ENCODE results near the gene TBC1D3I. TPM values are rescaled to one million over a fixed set of nuclear protein-coding genes. Genes with fewer than 3 reads are reported as not detected.
"Not testable (repeated sequence)": the region's sequence is repeated elsewhere in the genome, so short reads cannot be mapped to it uniquely, and the experiment has no call there.

Gene TBC1D3I
- 5.8 TPM for total RNA-seq (ENCODE audit: insufficient read depth, low replicate concordance)

- DNase-seq (ENCODE audit: low spot score), result not testable (repeated sequence)
Measured at GRCh38 chr17:36264470-36264869, at the start of gene TBC1D3I. TSS of gene TBC1D3I (minus strand) at chr17:36264570. CDS start at chr17:36262985, 1,585 bp downstream.

GRCh38 chr17:36295161-36295560, 30.8 kb upstream of the TBC1D3I start:
- not testable (repeated sequence) for DNase-seq (ENCODE audit: low spot score)

DNA sequence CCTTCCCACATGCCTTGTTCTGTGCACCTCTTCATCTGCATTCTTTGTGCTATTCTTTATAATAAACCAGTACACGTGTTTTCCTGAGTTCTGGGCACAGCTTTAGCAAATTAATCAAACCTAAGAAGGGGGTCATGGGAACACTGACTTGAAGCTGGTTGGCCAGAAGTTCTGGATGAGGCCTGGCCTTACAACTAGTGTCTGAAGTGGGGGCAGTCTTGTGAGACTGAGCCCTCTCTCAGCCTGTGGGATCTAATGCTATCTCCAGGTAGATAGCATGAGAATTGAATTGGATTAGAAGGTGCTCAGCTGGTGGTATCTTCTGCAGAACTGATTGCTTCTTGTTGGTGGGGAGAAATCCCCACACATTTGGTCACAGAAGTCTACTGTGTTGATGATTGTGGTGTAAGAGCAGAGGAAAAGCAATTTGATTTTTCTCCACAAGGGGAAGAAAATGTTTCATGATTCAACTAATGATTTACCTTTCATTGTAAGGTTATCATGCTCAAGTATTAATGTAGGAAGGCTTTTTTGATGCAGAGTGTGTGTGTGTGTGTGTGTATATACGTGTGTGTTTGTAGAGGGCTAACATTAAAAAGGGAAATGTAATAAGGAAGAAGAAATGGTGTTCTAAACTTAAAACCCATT, 25.7 kb upstream of the TBC1D3I start:
- DNase-seq (ENCODE audit: low spot score), result not testable (repeated sequence)

DNA sequence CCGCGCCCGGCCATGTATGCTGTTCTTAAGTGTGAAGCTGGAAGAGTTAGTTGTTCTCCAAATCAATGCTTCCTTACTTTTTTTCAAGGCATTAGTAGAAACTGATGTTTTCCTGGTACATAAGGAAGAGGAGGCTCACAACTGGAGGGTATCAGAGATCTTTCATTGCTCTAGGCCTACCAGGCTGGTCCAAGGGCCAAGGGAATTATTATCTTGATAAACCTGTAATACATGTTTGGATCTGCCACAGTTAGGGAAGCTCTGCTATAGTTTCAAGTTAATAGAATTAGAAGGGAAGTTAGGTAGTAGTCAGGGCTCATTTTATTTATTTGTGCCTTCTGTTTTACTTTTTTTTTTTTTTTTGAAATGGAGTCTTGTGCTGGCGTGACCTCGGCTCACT, 19.8 kb upstream of the TBC1D3I start:
- not testable (repeated sequence) for DNase-seq (ENCODE audit: low spot score)

DNA sequence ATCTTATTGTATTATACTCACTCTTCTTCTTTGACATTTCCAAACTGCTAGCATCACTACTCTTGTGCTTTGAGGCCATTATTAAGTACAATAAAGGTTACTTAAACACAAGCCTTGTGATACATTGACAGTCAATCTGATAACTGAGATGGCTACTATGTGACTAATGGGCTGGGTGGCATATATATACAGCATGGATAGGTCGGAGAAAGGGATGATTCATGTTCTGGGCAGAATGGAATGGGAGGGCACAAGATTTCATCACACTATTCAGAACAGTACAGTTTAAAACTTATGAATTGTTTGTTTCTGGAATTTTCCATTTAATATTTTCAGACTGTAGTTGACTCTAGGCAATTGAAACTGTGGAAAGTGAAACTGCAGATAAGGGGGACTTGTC, 18.9 kb upstream of the TBC1D3I start:
- not testable (repeated sequence) for DNase-seq (ENCODE audit: low spot score)

- DNase-seq (ENCODE audit: low spot score), result not testable (repeated sequence)
Measured at GRCh38 chr17:36242046-36242445, 22.3 kb downstream of the TBC1D3I start.

GRCh38 chr17:36229644-36230043, 34.7 kb downstream of the TBC1D3I start:
- DNase-seq (ENCODE audit: low spot score), result not testable (repeated sequence)

- DNase-seq (ENCODE audit: low spot score), result not testable (repeated sequence)
Measured at GRCh38 chr17:36222967-36223366, 41.4 kb downstream of the TBC1D3I start.

- DNase-seq (ENCODE audit: low spot score), result not testable (repeated sequence)
Measured at GRCh38 chr17:36221581-36222100, 42.7 kb downstream of the TBC1D3I start.

DNA sequence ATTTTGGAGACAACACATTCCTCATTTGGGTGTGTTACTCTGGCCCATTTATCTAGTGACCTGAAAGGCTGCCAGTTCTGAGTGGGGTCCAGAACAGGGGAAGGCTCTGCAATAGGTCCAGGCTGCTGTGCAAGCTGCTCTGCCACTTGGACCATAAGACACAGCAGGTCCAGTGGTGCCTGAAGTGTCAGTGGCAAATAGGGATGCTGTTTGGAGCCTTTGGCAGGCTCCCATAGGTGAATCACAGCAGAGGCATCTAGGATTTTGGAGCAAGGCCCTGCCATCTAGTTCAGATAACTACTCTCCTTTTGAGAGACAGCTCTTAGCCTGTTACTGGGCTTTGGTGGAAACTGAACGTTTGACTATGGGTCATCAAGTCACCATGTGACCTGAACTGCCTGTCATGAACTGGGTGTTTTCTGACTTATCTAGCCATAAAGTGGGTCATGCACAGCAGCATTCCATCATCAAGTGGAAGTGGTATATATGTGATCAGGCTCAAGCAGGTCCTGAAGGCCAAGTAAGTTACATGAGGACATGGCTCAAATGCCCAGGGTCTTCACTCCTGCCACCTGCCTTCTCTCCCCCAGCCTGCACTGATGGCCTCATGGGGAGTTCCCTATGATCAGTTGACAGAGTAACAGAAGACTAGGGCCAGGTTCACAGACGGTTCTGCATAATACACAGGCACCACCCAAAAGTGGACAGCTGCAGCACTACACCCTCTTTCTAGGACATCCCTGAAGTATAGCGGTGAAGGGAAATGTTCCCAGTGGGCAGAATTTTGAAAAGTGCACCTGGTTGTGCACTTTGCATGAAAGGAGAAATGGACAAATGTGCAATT, 43.4 kb downstream of the TBC1D3I start:
- DNase-seq (ENCODE audit: low spot score), result not testable (repeated sequence)

- not testable (repeated sequence) for DNase-seq (ENCODE audit: low spot score)
Measured at GRCh38 chr17:36219556-36219955, 44.8 kb downstream of the TBC1D3I start.

GRCh38 chr17:36215406-36216308, 48.7 kb downstream of the TBC1D3I start:
- DNase-seq (ENCODE audit: low spot score), result not testable (repeated sequence)

- DNase-seq (ENCODE audit: low spot score), result no peak
Measured at GRCh38 chr17:36214918-36215317, 49.5 kb downstream of the TBC1D3I start.

- DNase-seq (ENCODE audit: low spot score), result no peak
Measured at GRCh38 chr17:36213695-36214094, 50.7 kb downstream of the TBC1D3I start.

- DNase-seq (ENCODE audit: low spot score), result no peak
Measured at GRCh38 chr17:36212966-36213365, 51.4 kb downstream of the TBC1D3I start.

DNA sequence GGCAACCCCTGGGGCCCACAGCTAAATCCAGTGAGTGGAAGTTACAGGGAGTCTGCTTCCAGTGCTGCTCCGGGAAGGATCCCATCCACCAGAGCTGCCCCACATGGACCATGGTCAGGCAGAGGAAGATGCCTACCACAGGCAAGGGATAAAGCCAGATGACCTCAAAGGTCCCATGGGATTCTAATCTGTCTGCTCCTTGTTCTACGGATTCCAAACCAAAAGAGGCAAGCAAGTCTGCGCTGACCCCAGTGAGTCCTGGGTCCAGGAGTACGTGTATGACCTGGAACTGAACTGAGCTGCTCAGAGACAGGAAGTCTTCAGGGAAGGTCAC, 52.1 kb downstream of the TBC1D3I start:
- no peak for DNase-seq (ENCODE audit: low spot score)

- not testable (repeated sequence) for DNase-seq (ENCODE audit: low spot score)
Measured at GRCh38 chr17:36211484-36212271, 52.7 kb downstream of the TBC1D3I start.

- DNase-seq (ENCODE audit: low spot score), result not testable (repeated sequence)
Measured at GRCh38 chr17:36210439-36211211, 53.7 kb downstream of the TBC1D3I start, which contains the start of gene CCL4L2. TSS of gene CCL4L2 (plus strand) at chr17:36211063.

- DNase-seq (ENCODE audit: low spot score), result no peak
Measured at GRCh38 chr17:36209575-36209974, 54.8 kb downstream of the TBC1D3I start.

DNA sequence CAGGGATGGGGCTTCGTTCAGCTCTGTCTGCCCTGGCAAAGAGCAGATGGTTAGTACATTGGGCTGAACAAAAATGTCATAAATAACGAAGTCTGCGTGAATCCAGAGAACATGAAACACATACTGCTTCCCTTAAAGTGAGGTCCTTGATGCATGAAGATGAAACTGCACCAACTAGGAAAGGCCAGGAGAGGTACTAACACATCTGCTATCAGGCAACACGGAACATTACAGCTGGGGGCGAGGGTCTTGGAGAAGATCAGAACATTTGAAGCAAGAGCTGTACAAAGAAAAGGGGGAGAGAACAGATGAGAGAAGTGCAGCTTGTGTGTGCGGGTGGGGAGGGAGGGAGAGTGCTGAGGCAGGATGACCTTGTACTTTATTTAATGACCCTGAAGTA, 57.0 kb downstream of the TBC1D3I start:
- not testable (repeated sequence) for DNase-seq (ENCODE audit: low spot score)
